A549 (cell line): Measurements from ENCODE around the gene ZNF764. TPM values are rescaled to one million over a fixed set of nuclear protein-coding genes. Genes with fewer than 3 reads are reported as not detected.
A peak's percentile ranks its signal among the peaks of the same experiment; 100 is the strongest.

Source experiments
- BHLHE40 ChIP-seq: IDR thresholded peaks from 2 replicates; pipeline ENCODE4 v1.6.1; 2012; ENCODE audit warnings: low read depth, low read length, inconsistent platforms
- CHD2 ChIP-seq: fragments of 150-350 bp; IDR thresholded peaks from 2 replicates; pipeline ENCODE4 v1.6.1; 2014; ENCODE audit warnings: low read length; ENCODE audit not compliant: partially characterized antibody
- CTCF ChIP-seq: fragments of >200 bp; sonication (Bioruptor Twin); formaldehyde crosslinking; IDR thresholded peaks from 3 replicates; pipeline ENCODE4 v1.5.1; 2016
- ESRRA ChIP-seq: fragments of 150-350 bp; IDR thresholded peaks from 2 replicates; pipeline ENCODE4 v1.6.1; 2014; ENCODE audit warnings: mild to moderate bottlenecking, low read length, borderline replicate concordance
- FOSB ChIP-seq: fragments of 250-450 bp; sonication (Bioruptor Pico); IDR thresholded peaks from 2 replicates; pipeline ENCODE4 v1.5.0; 2020; ENCODE audit warnings: mild to moderate bottlenecking, moderate library complexity
- FOXS1 ChIP-seq: fragments of 250-450 bp; sonication (Bioruptor Pico); IDR thresholded peaks from 2 replicates; pipeline ENCODE4 v1.5.0; 2020; ENCODE audit warnings: mild to moderate bottlenecking, moderate library complexity
- HES2 ChIP-seq: fragments of >200 bp; sonication (Bioruptor Twin); formaldehyde crosslinking; IDR thresholded peaks from 2 replicates; pipeline ENCODE4 v1.6.1; 2016
- HOXA7 ChIP-seq: fragments of 250-450 bp; sonication (Bioruptor Pico); IDR thresholded peaks from 2 replicates; pipeline ENCODE4 v1.5.0; 2020; ENCODE audit warnings: mild to moderate bottlenecking, moderate library complexity
- HOXB13 ChIP-seq: fragments of 250-450 bp; sonication (Bioruptor Pico); IDR thresholded peaks from 2 replicates; pipeline ENCODE4 v1.5.0; 2020; ENCODE audit warnings: low read depth, mild to moderate bottlenecking, moderate library complexity
- JUN ChIP-seq, 2 experiments: fragments of >200 bp; sonication (Bioruptor Twin); formaldehyde crosslinking; IDR thresholded peaks; 2 replicates in 1 of 2; 3 replicates in 1 of 2; pipeline ENCODE4 v1.6.1; 2016 to 2017
- JUNB ChIP-seq: fragments of >200 bp; sonication (Bioruptor Twin); formaldehyde crosslinking; IDR thresholded peaks from 2 replicates; pipeline ENCODE4 v1.6.1; 2016
- MAZ ChIP-seq: fragments of 150-350 bp; IDR thresholded peaks from 2 replicates; pipeline ENCODE4 v1.6.1; 2014; ENCODE audit warnings: antibody characterized with exemption, low read depth, low read length, borderline replicate concordance
- MYC ChIP-seq: IDR thresholded peaks from 2 replicates; pipeline ENCODE4 v1.6.1; 2012; ENCODE audit warnings: mild to moderate bottlenecking, inconsistent platforms, low read length, improper control_type of control experiment, borderline replicate concordance
- NFE2L2 ChIP-seq: fragments of 150-350 bp; conservative IDR thresholded peaks from 2 replicates; pipeline ENCODE4 v1.6.1; 2014; ENCODE audit warnings: low read length
- NPAS2 ChIP-seq: fragments of 250-450 bp; sonication (Bioruptor Pico); IDR thresholded peaks from 2 replicates; pipeline ENCODE4 v1.8.0; 2022; ENCODE audit warnings: mild to moderate bottlenecking, moderate library complexity, borderline replicate concordance
- NR3C1 ChIP-seq: fragments of >200 bp; sonication (Bioruptor Twin); formaldehyde crosslinking; IDR thresholded peaks from 3 replicates; pipeline ENCODE4 v1.6.1; 2017
- RAD21 ChIP-seq, 2 experiments: fragments of >200 bp in 1 of 2; sonication (Bioruptor Twin) in 1 of 2; formaldehyde crosslinking in 1 of 2; IDR thresholded peaks in 1 of 2; conservative IDR thresholded peaks in 1 of 2; 2 replicates in 1 of 2; 3 replicates in 1 of 2; pipeline ENCODE4 v1.6.1; 2012 to 2018; ENCODE audit warnings: inconsistent platforms in 1 of 2
- RCOR1 ChIP-seq: fragments of 150-350 bp; IDR thresholded peaks from 2 replicates; pipeline ENCODE4 v1.6.1; 2014; ENCODE audit warnings: antibody characterized with exemption, low read length, low read depth
- REST ChIP-seq: fragments of 200-600 bp; sonication (generic); IDR thresholded peaks from 2 replicates; pipeline ENCODE4 v1.6.1; 2016; ENCODE audit warnings: antibody characterized with exemption, mild to moderate bottlenecking, moderate library complexity
- RFX5 ChIP-seq: fragments of 450-650 bp; IDR thresholded peaks from 2 replicates; pipeline ENCODE4 v1.7.1; 2014; ENCODE audit warnings: antibody characterized with exemption, mild to moderate bottlenecking, moderate library complexity
- SREBF2 ChIP-seq: fragments of 450-650 bp; IDR thresholded peaks from 2 replicates; pipeline ENCODE4 v1.6.1; 2014; ENCODE audit warnings: mild to moderate bottlenecking, moderate library complexity
- TFCP2L1 ChIP-seq: fragments of 250-450 bp; sonication (Bioruptor Pico); IDR thresholded peaks from 2 replicates; pipeline ENCODE4 v1.5.0; 2021; ENCODE audit warnings: mild to moderate bottlenecking
- ZC3H11A ChIP-seq: fragments of 450-650 bp; IDR thresholded peaks from 2 replicates; pipeline ENCODE4 v1.6.1; 2014; ENCODE audit warnings: antibody characterized with exemption, mild to moderate bottlenecking
- ZFP36 ChIP-seq: fragments of 450-650 bp; IDR thresholded peaks from 2 replicates; pipeline ENCODE4 v1.6.1; 2014; ENCODE audit warnings: borderline replicate concordance; ENCODE audit not compliant: partially characterized antibody
- ZNF302 ChIP-seq: fragments of 250-450 bp; sonication (Bioruptor Pico); IDR thresholded peaks from 2 replicates; pipeline ENCODE4 v1.9.0; 2021; ENCODE audit warnings: inconsistent platforms, mild to moderate bottlenecking, moderate library complexity
- polyA plus RNA-seq, 4 experiments: library from polyadenylated mRNA; depleted of rRNA in 3 of 4; stranded (reverse); fragments of >200 nt; fragmentation: RNase III in 1 of 4; extraction: RNeasy Plus Mini Kit Qiagen cat#74134 plus additional on column Dnase treatment in 1 of 4; gene quantifications; 2 replicates in 3 of 4; 3 replicates in 1 of 4; pipeline ENCODE4 v1.2.3, GENCODE V29; 2011 to 2017
- TF ChIP-seq, protein P1 (sequence below): IDR thresholded peaks from 2 replicates; pipeline ENCODE4 v1.6.1; 2012
- TF ChIP-seq, protein P2 (sequence below): IDR thresholded peaks from 2 replicates; pipeline ENCODE4 v1.6.1; 2012

The ZNF764 gene
- polyA plus RNA-seq, 2 of the 4 experiments (the other 2 are of a cell fraction) = 2.9 to 4.0 TPM

DNA sequence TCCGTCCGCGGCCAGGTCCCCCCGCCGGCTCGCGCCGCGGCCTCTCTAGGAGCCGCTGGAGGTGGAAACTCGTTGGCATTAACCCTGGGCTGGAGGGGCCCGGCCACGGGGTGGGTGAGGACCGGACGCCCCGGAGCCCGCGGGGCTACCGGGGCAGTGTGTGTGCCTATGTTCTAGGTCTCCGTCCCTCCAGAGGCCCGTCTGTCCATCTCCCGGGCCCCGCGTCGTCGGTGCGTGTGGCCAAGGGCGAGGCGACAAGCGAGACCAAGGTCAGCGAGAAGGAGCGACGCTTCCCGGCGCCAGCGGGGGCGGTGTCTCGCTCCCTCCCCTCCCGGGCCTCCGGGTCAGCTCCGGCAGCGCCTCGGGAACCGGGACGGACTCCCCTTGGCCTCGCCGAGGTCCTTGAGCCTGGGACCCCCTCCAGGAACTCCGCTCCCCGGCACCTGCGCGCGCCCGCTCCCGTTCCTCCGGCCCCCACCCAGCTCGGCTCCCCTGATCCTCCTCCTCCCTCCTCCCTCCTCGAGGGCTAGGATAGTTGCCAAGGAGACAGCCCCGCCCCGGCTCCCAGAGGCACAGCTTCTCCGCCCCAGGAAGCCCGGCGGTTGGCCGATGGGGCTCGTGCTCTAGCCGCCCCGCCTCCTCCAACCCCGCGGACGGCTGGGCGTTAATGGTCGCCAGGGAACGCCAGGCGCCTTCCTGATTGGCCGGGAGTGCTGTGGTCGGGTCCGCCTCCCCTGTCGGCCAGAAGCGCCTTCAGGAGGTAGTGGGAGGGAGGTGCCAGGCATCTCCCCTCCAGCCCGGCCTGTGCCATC lies 31.1 kb downstream of the ZNF764 start (continued):
- TF ChIP-seq, protein P1, sequence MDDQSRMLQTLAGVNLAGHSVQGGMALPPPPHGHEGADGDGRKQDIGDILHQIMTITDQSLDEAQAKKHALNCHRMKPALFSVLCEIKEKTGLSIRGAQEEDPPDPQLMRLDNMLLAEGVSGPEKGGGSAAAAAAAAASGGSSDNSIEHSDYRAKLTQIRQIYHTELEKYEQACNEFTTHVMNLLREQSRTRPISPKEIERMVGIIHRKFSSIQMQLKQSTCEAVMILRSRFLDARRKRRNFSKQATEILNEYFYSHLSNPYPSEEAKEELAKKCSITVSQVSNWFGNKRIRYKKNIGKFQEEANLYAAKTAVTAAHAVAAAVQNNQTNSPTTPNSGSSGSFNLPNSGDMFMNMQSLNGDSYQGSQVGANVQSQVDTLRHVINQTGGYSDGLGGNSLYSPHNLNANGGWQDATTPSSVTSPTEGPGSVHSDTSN = peak; percentile 34
- TF ChIP-seq NFE2L2 = no peak
- TF ChIP-seq REST = no peak
- no peak for TF ChIP-seq NPAS2 (CRISPR knock-in tag)
- TF ChIP-seq MAZ = peak; percentile 43; the same call in 1 of the 2 replicates
- peak; percentile 14; the same call in 1 of the 3 replicates for TF ChIP-seq CTCF
- no peak for TF ChIP-seq FOSB (CRISPR knock-in tag)
- peak; percentile 55; the same call in 1 of the 2 replicates for TF ChIP-seq TFCP2L1 (CRISPR knock-in tag)
- TF ChIP-seq ZNF302 (CRISPR knock-in tag) = no peak
- no peak for TF ChIP-seq HOXA7
- TF ChIP-seq RFX5 = no peak
- TF ChIP-seq RAD21 (conservative IDR thresholded peaks at IDR 0.05 in 1 of 2, IDR thresholded peaks at IDR 0.05 in 1 of 2) = peak in 1 of 2 experiments; percentile 25; a peak in 1 of 5 replicates
- TF ChIP-seq FOXS1 (CRISPR knock-in tag) = no peak
- no peak for TF ChIP-seq CHD2
- no peak for TF ChIP-seq JUNB
- TF ChIP-seq HOXB13 (CRISPR knock-in tag) = no peak
- TF ChIP-seq, protein P2, sequence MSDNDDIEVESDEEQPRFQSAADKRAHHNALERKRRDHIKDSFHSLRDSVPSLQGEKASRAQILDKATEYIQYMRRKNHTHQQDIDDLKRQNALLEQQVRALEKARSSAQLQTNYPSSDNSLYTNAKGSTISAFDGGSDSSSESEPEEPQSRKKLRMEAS = peak; percentile 17; the same call in 1 of the 2 replicates
- TF ChIP-seq ZC3H11A = no peak
- TF ChIP-seq MYC = no peak; the same call in 1 of the 2 replicates
- TF ChIP-seq BHLHE40 = 0 out of 2 replicates have a peak, but pooled peaks have one; percentile 8
- TF ChIP-seq HES2 = no peak
- TF ChIP-seq ESRRA = no peak
- no peak for TF ChIP-seq NR3C1
- no peak for TF ChIP-seq RCOR1
- TF ChIP-seq SREBF2 = no peak
- TF ChIP-seq ZFP36 = no peak
- peak; percentile 80; a peak in 3 of 5 replicates for TF ChIP-seq JUN (IDR thresholded peaks at IDR 0.05)
